ENCODE results near the gene NPEPL1. TPM values are rescaled to one million over a fixed set of nuclear protein-coding genes. Genes with fewer than 3 reads are reported as not detected.
A peak's percentile ranks its signal among the peaks of the same experiment; 100 is the strongest.

The NPEPL1 gene
- total and polyA plus RNA-seq, 10 of the 15 experiments (the other 5 are each of a cell fraction or from before 2014, with no cell fraction given) = 0.08 to 21.3 (median 10.2) TPM

DNA sequence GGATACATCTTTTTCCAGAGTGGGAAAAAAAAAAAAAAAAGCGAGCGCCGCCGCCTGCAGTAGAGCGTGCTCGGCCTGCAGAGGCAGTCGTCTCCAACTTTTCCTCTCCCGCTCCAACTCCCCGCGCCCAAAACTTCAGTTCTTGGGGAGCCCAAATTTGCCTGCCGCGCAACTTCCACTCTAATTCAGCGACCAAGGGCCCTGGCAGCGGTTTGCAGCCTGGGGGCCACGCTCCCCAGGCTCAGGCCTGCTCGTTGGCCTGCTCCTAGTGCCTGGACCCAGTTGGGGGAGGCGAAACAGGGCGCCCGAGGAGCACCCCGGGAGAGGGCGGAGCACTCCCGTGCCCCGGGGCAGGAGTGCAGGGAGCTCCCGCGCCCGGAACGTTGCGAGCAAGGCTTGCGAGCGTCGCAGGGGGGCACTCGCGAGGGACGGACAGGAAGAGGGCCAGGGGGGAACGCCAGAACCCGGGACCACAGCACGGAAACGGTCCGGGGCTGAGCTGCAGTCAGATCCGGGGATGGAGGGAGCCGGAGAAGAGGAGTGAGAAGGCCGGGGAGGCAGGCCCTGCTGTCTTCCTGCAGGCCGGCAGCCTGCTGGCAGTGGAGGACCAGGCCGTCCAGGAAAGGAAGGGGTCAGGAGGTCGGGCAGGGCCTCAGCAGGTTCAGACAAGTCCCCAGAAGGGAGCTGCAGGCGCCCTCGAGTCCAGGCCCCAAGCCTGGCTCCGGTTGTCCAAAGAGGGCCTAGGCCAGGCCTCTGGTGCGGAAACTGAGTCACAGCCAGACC lies 41.6 kb upstream of the NPEPL1 start, which contains the start of gene STX16 (continued):
- TF ChIP-seq, protein P1, sequence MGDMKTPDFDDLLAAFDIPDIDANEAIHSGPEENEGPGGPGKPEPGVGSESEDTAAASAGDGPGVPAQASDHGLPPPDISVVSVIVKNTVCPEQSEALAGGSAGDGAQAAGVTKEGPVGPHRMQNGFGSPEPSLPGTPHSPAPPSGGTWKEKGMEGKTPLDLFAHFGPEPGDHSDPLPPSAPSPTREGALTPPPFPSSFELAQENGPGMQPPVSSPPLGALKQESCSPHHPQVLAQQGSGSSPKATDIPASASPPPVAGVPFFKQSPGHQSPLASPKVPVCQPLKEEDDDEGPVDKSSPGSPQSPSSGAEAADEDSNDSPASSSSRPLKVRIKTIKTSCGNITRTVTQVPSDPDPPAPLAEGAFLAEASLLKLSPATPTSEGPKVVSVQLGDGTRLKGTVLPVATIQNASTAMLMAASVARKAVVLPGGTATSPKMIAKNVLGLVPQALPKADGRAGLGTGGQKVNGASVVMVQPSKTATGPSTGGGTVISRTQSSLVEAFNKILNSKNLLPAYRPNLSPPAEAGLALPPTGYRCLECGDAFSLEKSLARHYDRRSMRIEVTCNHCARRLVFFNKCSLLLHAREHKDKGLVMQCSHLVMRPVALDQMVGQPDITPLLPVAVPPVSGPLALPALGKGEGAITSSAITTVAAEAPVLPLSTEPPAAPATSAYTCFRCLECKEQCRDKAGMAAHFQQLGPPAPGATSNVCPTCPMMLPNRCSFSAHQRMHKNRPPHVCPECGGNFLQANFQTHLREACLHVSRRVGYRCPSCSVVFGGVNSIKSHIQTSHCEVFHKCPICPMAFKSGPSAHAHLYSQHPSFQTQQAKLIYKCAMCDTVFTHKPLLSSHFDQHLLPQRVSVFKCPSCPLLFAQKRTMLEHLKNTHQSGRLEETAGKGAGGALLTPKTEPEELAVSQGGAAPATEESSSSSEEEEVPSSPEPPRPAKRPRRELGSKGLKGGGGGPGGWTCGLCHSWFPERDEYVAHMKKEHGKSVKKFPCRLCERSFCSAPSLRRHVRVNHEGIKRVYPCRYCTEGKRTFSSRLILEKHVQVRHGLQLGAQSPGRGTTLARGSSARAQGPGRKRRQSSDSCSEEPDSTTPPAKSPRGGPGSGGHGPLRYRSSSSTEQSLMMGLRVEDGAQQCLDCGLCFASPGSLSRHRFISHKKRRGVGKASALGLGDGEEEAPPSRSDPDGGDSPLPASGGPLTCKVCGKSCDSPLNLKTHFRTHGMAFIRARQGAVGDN (IDR thresholded peaks at IDR 0.05) = peak; percentile 75
- TF ChIP-seq, protein P2, sequence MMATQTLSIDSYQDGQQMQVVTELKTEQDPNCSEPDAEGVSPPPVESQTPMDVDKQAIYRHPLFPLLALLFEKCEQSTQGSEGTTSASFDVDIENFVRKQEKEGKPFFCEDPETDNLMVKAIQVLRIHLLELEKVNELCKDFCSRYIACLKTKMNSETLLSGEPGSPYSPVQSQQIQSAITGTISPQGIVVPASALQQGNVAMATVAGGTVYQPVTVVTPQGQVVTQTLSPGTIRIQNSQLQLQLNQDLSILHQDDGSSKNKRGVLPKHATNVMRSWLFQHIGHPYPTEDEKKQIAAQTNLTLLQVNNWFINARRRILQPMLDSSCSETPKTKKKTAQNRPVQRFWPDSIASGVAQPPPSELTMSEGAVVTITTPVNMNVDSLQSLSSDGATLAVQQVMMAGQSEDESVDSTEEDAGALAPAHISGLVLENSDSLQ (IDR thresholded peaks at IDR 0.05) = peak; percentile 86
- TF ChIP-seq SPI1 (IDR thresholded peaks at IDR 0.05; ENCODE audit: borderline replicate concordance, insufficient read depth, low read depth, low read length) (no peak; the same call in 1 of the 2 replicates), SREBF2 (IDR thresholded peaks at IDR 0.05; ENCODE audit: low read length) (peak; percentile 75), KAT2A (conservative IDR thresholded peaks at IDR 0.05; ENCODE audit: control insufficient read depth, low read depth, low read length) (no peak), NFXL1 (IDR thresholded peaks at IDR 0.05; ENCODE audit: borderline replicate concordance) (peak; percentile 100), CREM (IDR thresholded peaks at IDR 0.05; ENCODE audit: low read depth) (peak; percentile 86), IKZF1 (conservative IDR thresholded peaks at IDR 0.05) (peak; percentile 98), RELA (IDR thresholded peaks at IDR 0.05; ENCODE audit: borderline replicate concordance, partially characterized antibody) (peak; percentile 97), HDAC6 (IDR thresholded peaks at IDR 0.05; ENCODE audit: unreplicated experiment) (no peak), ZBED1 (IDR thresholded peaks at IDR 0.05; ENCODE audit: borderline replicate concordance) (peak; percentile 75; the same call in 1 of the 2 replicates), EGR1 (IDR thresholded peaks at IDR 0.05; ENCODE audit: borderline replicate concordance in 1 of 2, low read depth in 2 of 2, low read length in 2 of 2) (peak; percentile 24 to 97; a peak in 2 of 3 replicates), RFX5 (IDR thresholded peaks at IDR 0.05; ENCODE audit: low read depth, low read length) (0 out of 2 replicates have a peak, but pooled peaks have one; percentile 34), NRF1 (conservative IDR thresholded peaks at IDR 0.05; ENCODE audit: low read depth, low read length) (no peak)
- TF ChIP-seq, protein P3, sequence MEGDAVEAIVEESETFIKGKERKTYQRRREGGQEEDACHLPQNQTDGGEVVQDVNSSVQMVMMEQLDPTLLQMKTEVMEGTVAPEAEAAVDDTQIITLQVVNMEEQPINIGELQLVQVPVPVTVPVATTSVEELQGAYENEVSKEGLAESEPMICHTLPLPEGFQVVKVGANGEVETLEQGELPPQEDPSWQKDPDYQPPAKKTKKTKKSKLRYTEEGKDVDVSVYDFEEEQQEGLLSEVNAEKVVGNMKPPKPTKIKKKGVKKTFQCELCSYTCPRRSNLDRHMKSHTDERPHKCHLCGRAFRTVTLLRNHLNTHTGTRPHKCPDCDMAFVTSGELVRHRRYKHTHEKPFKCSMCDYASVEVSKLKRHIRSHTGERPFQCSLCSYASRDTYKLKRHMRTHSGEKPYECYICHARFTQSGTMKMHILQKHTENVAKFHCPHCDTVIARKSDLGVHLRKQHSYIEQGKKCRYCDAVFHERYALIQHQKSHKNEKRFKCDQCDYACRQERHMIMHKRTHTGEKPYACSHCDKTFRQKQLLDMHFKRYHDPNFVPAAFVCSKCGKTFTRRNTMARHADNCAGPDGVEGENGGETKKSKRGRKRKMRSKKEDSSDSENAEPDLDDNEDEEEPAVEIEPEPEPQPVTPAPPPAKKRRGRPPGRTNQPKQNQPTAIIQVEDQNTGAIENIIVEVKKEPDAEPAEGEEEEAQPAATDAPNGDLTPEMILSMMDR (IDR thresholded peaks at IDR 0.05 in 2 of 3, conservative IDR thresholded peaks at IDR 0.05 in 1 of 3; ENCODE audit: control insufficient read depth in 2 of 3, extremely low read depth in 1 of 3, insufficient read depth in 1 of 3, low read depth in 3 of 3, low read length in 3 of 3) = peak; percentile 22 to 60 (median 44); a peak in 4 of 6 replicates
- TF ChIP-seq, protein P4, sequence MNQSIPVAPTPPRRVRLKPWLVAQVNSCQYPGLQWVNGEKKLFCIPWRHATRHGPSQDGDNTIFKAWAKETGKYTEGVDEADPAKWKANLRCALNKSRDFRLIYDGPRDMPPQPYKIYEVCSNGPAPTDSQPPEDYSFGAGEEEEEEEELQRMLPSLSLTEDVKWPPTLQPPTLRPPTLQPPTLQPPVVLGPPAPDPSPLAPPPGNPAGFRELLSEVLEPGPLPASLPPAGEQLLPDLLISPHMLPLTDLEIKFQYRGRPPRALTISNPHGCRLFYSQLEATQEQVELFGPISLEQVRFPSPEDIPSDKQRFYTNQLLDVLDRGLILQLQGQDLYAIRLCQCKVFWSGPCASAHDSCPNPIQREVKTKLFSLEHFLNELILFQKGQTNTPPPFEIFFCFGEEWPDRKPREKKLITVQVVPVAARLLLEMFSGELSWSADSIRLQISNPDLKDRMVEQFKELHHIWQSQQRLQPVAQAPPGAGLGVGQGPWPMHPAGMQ (IDR thresholded peaks at IDR 0.05; ENCODE audit: borderline replicate concordance) = peak; percentile 51; the same call in 1 of the 2 replicates
- TF ChIP-seq, protein P5, sequence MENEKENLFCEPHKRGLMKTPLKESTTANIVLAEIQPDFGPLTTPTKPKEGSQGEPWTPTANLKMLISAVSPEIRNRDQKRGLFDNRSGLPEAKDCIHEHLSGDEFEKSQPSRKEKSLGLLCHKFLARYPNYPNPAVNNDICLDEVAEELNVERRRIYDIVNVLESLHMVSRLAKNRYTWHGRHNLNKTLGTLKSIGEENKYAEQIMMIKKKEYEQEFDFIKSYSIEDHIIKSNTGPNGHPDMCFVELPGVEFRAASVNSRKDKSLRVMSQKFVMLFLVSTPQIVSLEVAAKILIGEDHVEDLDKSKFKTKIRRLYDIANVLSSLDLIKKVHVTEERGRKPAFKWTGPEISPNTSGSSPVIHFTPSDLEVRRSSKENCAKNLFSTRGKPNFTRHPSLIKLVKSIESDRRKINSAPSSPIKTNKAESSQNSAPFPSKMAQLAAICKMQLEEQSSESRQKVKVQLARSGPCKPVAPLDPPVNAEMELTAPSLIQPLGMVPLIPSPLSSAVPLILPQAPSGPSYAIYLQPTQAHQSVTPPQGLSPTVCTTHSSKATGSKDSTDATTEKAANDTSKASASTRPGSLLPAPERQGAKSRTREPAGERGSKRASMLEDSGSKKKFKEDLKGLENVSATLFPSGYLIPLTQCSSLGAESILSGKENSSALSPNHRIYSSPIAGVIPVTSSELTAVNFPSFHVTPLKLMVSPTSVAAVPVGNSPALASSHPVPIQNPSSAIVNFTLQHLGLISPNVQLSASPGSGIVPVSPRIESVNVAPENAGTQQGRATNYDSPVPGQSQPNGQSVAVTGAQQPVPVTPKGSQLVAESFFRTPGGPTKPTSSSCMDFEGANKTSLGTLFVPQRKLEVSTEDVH (IDR thresholded peaks at IDR 0.05; ENCODE audit: low read depth, partially characterized antibody) = peak; percentile 88

All from GM12878 (cell line).